ENCODE measurements around the gene COL25A1.
"Not testable (repeated sequence)": the region's sequence is repeated elsewhere in the genome, so short reads cannot be mapped to it uniquely, and the experiment has no call there.

COL25A1 gene

DNA sequence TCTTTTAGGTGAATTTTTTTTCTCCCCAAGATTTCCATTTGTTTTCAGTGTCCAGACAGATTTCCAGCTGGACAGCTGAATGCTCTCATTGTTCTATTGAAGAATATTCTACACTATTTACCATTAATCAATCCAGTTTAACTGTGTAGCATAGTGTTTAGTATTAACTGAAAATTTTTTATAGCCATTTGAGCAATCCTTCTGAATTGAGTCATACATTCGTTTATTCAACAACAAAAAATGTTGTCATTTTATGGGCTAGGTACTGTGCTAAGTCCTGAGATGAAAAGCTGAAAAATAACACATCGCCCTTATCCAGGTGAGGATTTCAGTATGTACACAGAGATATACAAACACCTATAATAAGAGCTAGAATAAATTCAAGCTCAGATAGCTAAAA, 223.3 kb downstream of the COL25A1 start:
- H3K36me3 ChIP-seq: no peaks in the 10 kb centered on the region
- H3K4me3 ChIP-seq (ENCODE audit: low read depth, low read length): no peak overlapping the region
- no peak for DNase-seq
- no peak for TF ChIP-seq CTCF (IDR thresholded peaks at IDR 0.05; ENCODE audit: low read depth, low read length)
- H3K27ac ChIP-seq: no peak overlapping the region
- H3K27me3 ChIP-seq (ENCODE audit: insufficient read depth, low read depth, severe bottlenecking): no peaks in the 10 kb centered on the region
- no peaks in the 10 kb centered on the region for H3K9me3 ChIP-seq (ENCODE audit: severe bottlenecking)

GRCh38 chr4:109078724-109079123, 223.7 kb downstream of the COL25A1 start:
- no peak overlapping the region for H3K27ac ChIP-seq
- peak; percentile 47 for DNase-seq

DNA sequence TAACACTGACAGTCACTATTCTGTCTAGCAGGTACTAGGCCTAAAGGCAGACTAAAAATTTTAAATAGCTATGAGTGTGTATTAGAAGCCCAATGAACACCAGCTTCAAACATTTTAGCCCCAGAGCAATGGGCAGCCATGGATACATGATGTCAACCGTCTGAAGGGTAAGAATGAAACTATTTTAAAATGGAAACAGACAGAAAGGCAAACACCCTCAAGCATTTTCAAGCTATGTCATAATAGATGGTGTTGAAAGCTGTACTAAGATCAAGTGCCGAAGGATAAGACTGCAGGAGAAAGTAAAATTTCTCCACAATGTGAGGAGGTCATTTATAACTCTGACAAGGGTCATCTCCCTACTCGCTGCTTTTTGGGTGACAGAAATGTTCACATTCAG, 225.0 kb downstream of the COL25A1 start:
- H3K4me3 ChIP-seq (ENCODE audit: low read depth, low read length): no peak overlapping the region
- H3K36me3 ChIP-seq: no peaks in the 10 kb centered on the region
- no peaks in the 10 kb centered on the region for H3K27me3 ChIP-seq (ENCODE audit: insufficient read depth, low read depth, severe bottlenecking)
- no peaks in the 10 kb centered on the region for H3K9me3 ChIP-seq (ENCODE audit: severe bottlenecking)
- TF ChIP-seq CTCF (IDR thresholded peaks at IDR 0.05; ENCODE audit: low read depth, low read length): no peak
- H3K27ac ChIP-seq: no peak overlapping the region
- no peak for DNase-seq

More at GRCh38 chr4:109078724-109079123, 223.7 kb downstream of the COL25A1 start:
- H3K4me3 ChIP-seq (ENCODE audit: low read depth, low read length): no peak overlapping the region
- no peaks in the 10 kb centered on the region for H3K27me3 ChIP-seq (ENCODE audit: insufficient read depth, low read depth, severe bottlenecking)
- H3K36me3 ChIP-seq: no peaks in the 10 kb centered on the region
- H3K9me3 ChIP-seq (ENCODE audit: severe bottlenecking): no peaks in the 10 kb centered on the region
- TF ChIP-seq CTCF (IDR thresholded peaks at IDR 0.05; ENCODE audit: low read depth, low read length): no peak

DNA sequence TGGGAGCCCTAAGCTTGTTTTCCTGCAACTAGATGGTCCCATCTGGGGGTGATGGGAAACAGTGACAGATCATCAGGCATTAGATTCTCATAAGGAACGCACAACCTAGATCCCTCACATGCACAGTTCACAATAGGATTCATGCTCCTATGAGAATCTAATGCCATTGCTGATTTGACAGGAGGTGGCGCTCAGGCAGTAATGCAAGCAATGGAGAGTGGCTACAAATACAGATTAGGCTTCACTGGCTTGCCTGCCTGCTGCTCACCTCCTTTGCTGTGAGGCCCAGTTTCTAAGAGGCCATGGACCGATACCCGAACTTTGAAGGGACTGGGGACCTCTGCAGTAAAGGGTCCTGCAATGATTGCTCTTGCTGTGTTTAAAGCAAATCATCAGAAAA, 225.7 kb downstream of the COL25A1 start:
- not testable (repeated sequence) for H3K27me3 ChIP-seq (ENCODE audit: insufficient read depth, low read depth, severe bottlenecking); H3K4me3 ChIP-seq (ENCODE audit: low read depth, low read length); H3K9me3 ChIP-seq (ENCODE audit: severe bottlenecking); H3K36me3 ChIP-seq; H3K27ac ChIP-seq
- peak; percentile 56 for DNase-seq
- TF ChIP-seq CTCF (IDR thresholded peaks at IDR 0.05; ENCODE audit: low read depth, low read length): peak; percentile 44; the same call in 1 of the 2 replicates

DNA sequence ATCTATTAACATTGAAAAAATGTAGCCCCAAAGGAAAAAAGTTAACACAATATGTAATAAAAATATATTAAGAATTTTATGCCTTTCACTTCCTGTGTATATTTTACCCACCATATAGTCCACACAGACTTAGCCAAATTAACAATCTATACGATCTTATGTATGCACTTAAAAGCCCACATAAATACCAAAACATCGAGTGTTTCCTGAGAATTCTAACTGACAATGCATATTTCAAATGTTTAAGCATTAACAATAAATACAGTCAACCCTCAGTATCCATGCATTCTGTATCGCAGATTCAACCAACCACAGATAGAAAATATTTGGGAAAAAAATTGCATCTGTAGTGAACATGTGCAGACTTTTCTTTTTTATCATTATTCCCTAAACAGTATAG, 226.8 kb downstream of the COL25A1 start:
- no peak for TF ChIP-seq CTCF (IDR thresholded peaks at IDR 0.05; ENCODE audit: low read depth, low read length)
- no peak overlapping the region for H3K4me3 ChIP-seq (ENCODE audit: low read depth, low read length)
- DNase-seq: no peak
- H3K27me3 ChIP-seq (ENCODE audit: insufficient read depth, low read depth, severe bottlenecking): no peaks in the 10 kb centered on the region
- H3K36me3 ChIP-seq: no peaks in the 10 kb centered on the region
- no peak overlapping the region for H3K27ac ChIP-seq
- peaks cover 4% of the 10 kb centered on the region for H3K9me3 ChIP-seq (ENCODE audit: severe bottlenecking)

GRCh38 chr4:109072595-109072994, 229.9 kb downstream of the COL25A1 start:
- peaks cover 5% of the 10 kb centered on the region for H3K9me3 ChIP-seq (ENCODE audit: severe bottlenecking)
- H3K36me3 ChIP-seq: no peaks in the 10 kb centered on the region
- no peak for TF ChIP-seq CTCF (IDR thresholded peaks at IDR 0.05; ENCODE audit: low read depth, low read length)
- DNase-seq: no peak
- no peak overlapping the region for H3K27ac ChIP-seq
- no peak overlapping the region for H3K4me3 ChIP-seq (ENCODE audit: low read depth, low read length)
- H3K27me3 ChIP-seq (ENCODE audit: insufficient read depth, low read depth, severe bottlenecking): no peaks in the 10 kb centered on the region

- not testable (repeated sequence) for H3K4me3 ChIP-seq (ENCODE audit: low read depth, low read length); H3K27ac ChIP-seq; H3K36me3 ChIP-seq; H3K27me3 ChIP-seq (ENCODE audit: insufficient read depth, low read depth, severe bottlenecking); H3K9me3 ChIP-seq (ENCODE audit: severe bottlenecking); DNase-seq
These were observed 231.8 kb downstream of the COL25A1 start for GRCh38 chr4:109070677-109071076.

Measured in WERI-Rb-1 (cell line).